ENCODE results near the gene SERPINB2. TPM values are rescaled to one million over a fixed set of nuclear protein-coding genes. Genes with fewer than 3 reads are reported as not detected.

SERPINB2 gene
- total RNA-seq, 4 donors from 2014 or later = 88.7 to 111 (median 89.8) TPM

GRCh38 chr18:63858456-63858855 lies 29.0 kb upstream of the SERPINB2 start:
- DNase-seq (ENCODE audit: low spot score in 2 of 2) = no peak
- H3K4me3 ChIP-seq (ENCODE audit: low read depth, poor library complexity, severe bottlenecking) = no peak overlapping the region
- 47 to 51% methylated on average over 1 of the region's 1 CpG for WGBS, 2 donors
- intact Hi-C loops (cut with DNase I; ENCODE audit: low total_unique reads) = no loop called here
- TF ChIP-seq, protein P1, sequence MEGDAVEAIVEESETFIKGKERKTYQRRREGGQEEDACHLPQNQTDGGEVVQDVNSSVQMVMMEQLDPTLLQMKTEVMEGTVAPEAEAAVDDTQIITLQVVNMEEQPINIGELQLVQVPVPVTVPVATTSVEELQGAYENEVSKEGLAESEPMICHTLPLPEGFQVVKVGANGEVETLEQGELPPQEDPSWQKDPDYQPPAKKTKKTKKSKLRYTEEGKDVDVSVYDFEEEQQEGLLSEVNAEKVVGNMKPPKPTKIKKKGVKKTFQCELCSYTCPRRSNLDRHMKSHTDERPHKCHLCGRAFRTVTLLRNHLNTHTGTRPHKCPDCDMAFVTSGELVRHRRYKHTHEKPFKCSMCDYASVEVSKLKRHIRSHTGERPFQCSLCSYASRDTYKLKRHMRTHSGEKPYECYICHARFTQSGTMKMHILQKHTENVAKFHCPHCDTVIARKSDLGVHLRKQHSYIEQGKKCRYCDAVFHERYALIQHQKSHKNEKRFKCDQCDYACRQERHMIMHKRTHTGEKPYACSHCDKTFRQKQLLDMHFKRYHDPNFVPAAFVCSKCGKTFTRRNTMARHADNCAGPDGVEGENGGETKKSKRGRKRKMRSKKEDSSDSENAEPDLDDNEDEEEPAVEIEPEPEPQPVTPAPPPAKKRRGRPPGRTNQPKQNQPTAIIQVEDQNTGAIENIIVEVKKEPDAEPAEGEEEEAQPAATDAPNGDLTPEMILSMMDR (IDR thresholded peaks at IDR 0.05) = no peak
- no peak for TF ChIP-seq POLR2A (IDR thresholded peaks at IDR 0.05)

GRCh38 chr18:63859781-63860475 lies 27.6 kb upstream of the SERPINB2 start:
- no peak for DNase-seq (ENCODE audit: low spot score in 2 of 2)
- 62 to 71% methylated on average over 2 of the region's 2 CpGs for WGBS, 2 donors
- no peak for TF ChIP-seq POLR2A (IDR thresholded peaks at IDR 0.05)
- TF ChIP-seq, protein P1 (IDR thresholded peaks at IDR 0.05) = no peak
- H3K4me3 ChIP-seq (ENCODE audit: low read depth, poor library complexity, severe bottlenecking) = no peak overlapping the region
- intact Hi-C loops (cut with DNase I; ENCODE audit: low total_unique reads) = no loop called here

GRCh38 chr18:63860531-63860930 lies 27.0 kb upstream of the SERPINB2 start:
- 35 to 69% methylated on average over 2 of the region's 2 CpGs for WGBS, 2 donors
- no peak for DNase-seq (ENCODE audit: low spot score in 2 of 2)
- H3K4me3 ChIP-seq (ENCODE audit: low read depth, poor library complexity, severe bottlenecking) = no peak overlapping the region
- TF ChIP-seq, protein P1 (IDR thresholded peaks at IDR 0.05) = no peak
- no peak for TF ChIP-seq POLR2A (IDR thresholded peaks at IDR 0.05)
- intact Hi-C loops (cut with DNase I; ENCODE audit: low total_unique reads) = no loop called here

DNA sequence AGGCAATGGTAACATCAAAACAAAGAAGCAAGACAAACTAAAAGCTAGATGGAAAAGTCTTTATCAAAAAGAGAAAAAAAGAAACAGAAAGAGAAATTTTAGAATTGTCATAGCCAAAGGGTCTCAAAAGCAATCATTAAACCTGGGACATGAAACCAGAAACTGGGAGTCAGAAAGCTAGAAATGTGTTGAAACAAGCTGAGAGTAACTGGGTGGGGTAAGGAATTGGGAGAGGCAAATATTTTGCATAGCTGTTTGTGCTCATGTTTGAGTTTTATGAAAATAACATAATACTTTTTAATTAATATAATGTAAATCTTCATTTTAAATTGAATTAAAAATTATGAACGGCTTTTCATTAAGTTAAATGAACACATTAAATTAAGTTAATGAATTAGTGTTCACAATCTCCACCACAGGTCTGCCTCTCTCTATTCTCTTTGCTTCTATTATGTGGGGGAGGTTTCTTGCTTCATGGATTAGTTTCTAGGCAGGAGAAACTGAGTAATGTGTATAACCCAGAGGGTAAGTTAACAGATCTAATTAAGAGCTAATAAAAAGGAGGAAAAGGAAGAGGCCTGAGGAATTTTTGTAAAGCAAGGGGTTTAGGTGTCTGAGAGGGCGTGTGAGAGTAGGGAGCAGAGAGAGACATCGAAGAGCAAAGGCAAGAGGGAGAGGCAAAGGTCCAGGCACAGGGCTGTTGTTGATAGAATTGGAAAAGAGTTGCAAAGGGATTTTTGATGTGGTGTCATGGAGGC lies 20.0 kb upstream of the SERPINB2 start:
- TF ChIP-seq POLR2A (IDR thresholded peaks at IDR 0.05) = no peak
- TF ChIP-seq, protein P1 (IDR thresholded peaks at IDR 0.05) = no peak
- no peak for DNase-seq (ENCODE audit: low spot score in 2 of 2)
- H3K4me3 ChIP-seq (ENCODE audit: low read depth, poor library complexity, severe bottlenecking) = no peak overlapping the region
- 41 to 49% methylated on average over 3 of the region's 3 CpGs for WGBS, 2 donors
- intact Hi-C loops (cut with DNase I; ENCODE audit: low total_unique reads) = no loop called here

GRCh38 chr18:63868546-63868945 lies 19.0 kb upstream of the SERPINB2 start:
- TF ChIP-seq, protein P1 (IDR thresholded peaks at IDR 0.05) = no peak
- no peak for TF ChIP-seq POLR2A (IDR thresholded peaks at IDR 0.05)
- no peak overlapping the region for H3K4me3 ChIP-seq (ENCODE audit: low read depth, poor library complexity, severe bottlenecking)
- 82 to 85% methylated on average over 9 of the region's 9 CpGs for WGBS, 2 donors
- intact Hi-C loops (cut with DNase I; ENCODE audit: low total_unique reads) = no loop called here
- DNase-seq (ENCODE audit: low spot score in 2 of 2) = no peak

All from lower leg skin (tissue), 4 donors.